CD14-positive monocyte (primary cell): ENCODE measurements around the gene ARHGAP33. TPM values are rescaled to one million over a fixed set of nuclear protein-coding genes. Genes with fewer than 3 reads are reported as not detected.
A peak's percentile ranks its signal among the peaks of the same experiment; 100 is the strongest.

Experiments
- DNase-seq, 3 donors: peaks; one replicate each; pipeline ENCODE4 v3.0.0-alpha.2; 2011 to 2022
- H2AFZ ChIP-seq: 2 replicates; pipeline ENCODE4 v1.6.0; 2012; ENCODE audit warnings: mild to moderate bottlenecking, low read depth, low read length, inconsistent platforms; ENCODE audit not compliant: insufficient read depth, poor library complexity, severe bottlenecking
- H3K27ac ChIP-seq, 2 donors: 1 replicate in 1 of 2; 2 replicates in 1 of 2; pipeline ENCODE4 v1.5.1; 2012 to 2013; ENCODE audit warnings: low read length in 2 of 2, control low read depth in 1 of 2, inconsistent platforms in 1 of 2, low read depth in 1 of 2, mild to moderate bottlenecking in 1 of 2
- H3K27me3 ChIP-seq, 2 donors: one replicate each; pipeline versions ENCODE4 v1.6.0 to v1.6.1; 2011 to 2013; ENCODE audit warnings: low read length in 2 of 2; ENCODE audit not compliant: control insufficient read depth in 2 of 2, insufficient read depth in 2 of 2
- H3K36me3 ChIP-seq, 2 donors: replicated peaks in 1 of 2; 1 replicate in 1 of 2; 2 replicates in 1 of 2; pipeline versions ENCODE4 v1.5.1 to v1.6.1; 2012 to 2013; ENCODE audit warnings: low read length in 2 of 2, control low read depth in 1 of 2, inconsistent platforms in 1 of 2, mild to moderate bottlenecking in 1 of 2; ENCODE audit not compliant: insufficient read depth in 2 of 2, control insufficient read depth in 1 of 2
- H3K4me1 ChIP-seq, 2 donors: 1 replicate in 1 of 2; 2 replicates in 1 of 2; pipeline versions ENCODE4 v1.5.1 to v1.6.1; 2012 to 2013; ENCODE audit warnings: low read length in 2 of 2, control low read depth in 1 of 2, inconsistent platforms in 1 of 2, mild to moderate bottlenecking in 1 of 2, moderate library complexity in 1 of 2; ENCODE audit not compliant: insufficient read depth in 2 of 2, control insufficient read depth in 1 of 2
- H3K4me2 ChIP-seq: replicated peaks from 2 replicates; pipeline ENCODE3; 2012; ENCODE audit warnings: low read length, moderate library complexity, mild to moderate bottlenecking; ENCODE audit not compliant: poor library complexity, severe bottlenecking; ENCODE audit errors: extremely low read depth
- H3K4me3 ChIP-seq, 3 experiments: fragments of 200-600 bp in 1 of 3; sonication (generic) in 1 of 3; replicated peaks in 1 of 3; 1 replicate in 2 of 3; 2 replicates in 1 of 3; pipeline ENCODE4 v1.5.1; 2011 to 2013; ENCODE audit warnings: low read length in 3 of 3, mild to moderate bottlenecking in 3 of 3, control low read depth in 2 of 3, low read depth in 2 of 3, inconsistent platforms in 1 of 3, moderate library complexity in 1 of 3
- H3K79me2 ChIP-seq: 2 replicates; pipeline ENCODE4 v1.6.0; 2012; ENCODE audit warnings: mild to moderate bottlenecking, control low read depth, inconsistent platforms, low read length, moderate library complexity; ENCODE audit not compliant: insufficient read depth
- H3K9ac ChIP-seq: 2 replicates; pipeline ENCODE4 v1.6.0; 2017; ENCODE audit warnings: low read length, mild to moderate bottlenecking; ENCODE audit not compliant: insufficient read depth, poor library complexity, severe bottlenecking
- H3K9me3 ChIP-seq, 2 donors: replicated peaks in 1 of 2; 1 replicate in 1 of 2; 2 replicates in 1 of 2; pipeline versions ENCODE4 v1.5.1 to v1.6.1; 2012 to 2013; ENCODE audit warnings: low read length in 2 of 2, control low read depth in 1 of 2; ENCODE audit not compliant: control insufficient read depth in 1 of 2, insufficient read depth in 1 of 2
- H4K20me1 ChIP-seq: 2 replicates; pipeline ENCODE4 v1.6.0; 2012; ENCODE audit warnings: mild to moderate bottlenecking, low read length, control low read depth, moderate library complexity; ENCODE audit not compliant: insufficient read depth
- H3K27ac Mint-ChIP-seq, 7 donors: one replicate each; pipeline ENCODE4 v1.8.0; 2020; ENCODE audit warnings: mild to moderate bottlenecking in 7 of 7, mixed read lengths in 7 of 7, moderate library complexity in 6 of 7, inconsistent platforms in 2 of 7
- H3K27me3 Mint-ChIP-seq, 3 donors: one replicate each; pipeline ENCODE4 v1.8.0; 2021 to 2022; ENCODE audit warnings: low read depth in 3 of 3, mild to moderate bottlenecking in 3 of 3, mixed read lengths in 3 of 3, moderate library complexity in 3 of 3, inconsistent platforms in 1 of 3
- H3K36me3 Mint-ChIP-seq, 2 donors: one replicate each; pipeline ENCODE4 v1.8.0; 2020; ENCODE audit warnings: mixed read lengths in 2 of 2, inconsistent platforms in 1 of 2, mild to moderate bottlenecking in 1 of 2
- H3K4me1 Mint-ChIP-seq: one replicate; pipeline ENCODE4 v1.8.0; 2020; ENCODE audit warnings: mild to moderate bottlenecking, mixed read lengths
- H3K4me3 Mint-ChIP-seq, 2 donors: one replicate each; pipeline ENCODE4 v1.8.0; 2020; ENCODE audit warnings: mild to moderate bottlenecking in 2 of 2, mixed read lengths in 2 of 2, moderate library complexity in 1 of 2
- H3K9me3 Mint-ChIP-seq, 7 donors: one replicate each; pipeline ENCODE4 v1.8.0; 2020 to 2022; ENCODE audit warnings: mixed read lengths in 7 of 7, mild to moderate bottlenecking in 6 of 7, moderate library complexity in 6 of 7, inconsistent platforms in 2 of 7
- WGBS: methylation state at CpG from one replicate; pipeline ENCODE4 v1.1.5; 2013; ENCODE audit warnings: missing lambda C conversion rate; ENCODE audit not compliant: insufficient coverage; 5-methylcytosine and 5-hydroxymethylcytosine counted together
- intact Hi-C, 2 donors: fragments of 100-400 bp; cut with micrococcal nuclease; formaldehyde crosslinking; loops; one replicate each; pipeline versions ENCODE4 v1.15.0 to v1.15.1; 2023
- polyA plus RNA-seq, 3 donors: library from polyadenylated mRNA; depleted of rRNA in 1 of 3; unstranded in 2 of 3; stranded (reverse) in 1 of 3; fragments of 300-500 nt in 2 of 3; fragments of >200 nt in 1 of 3; fragmentation: Illumina TruSeq in 2 of 3; gene quantifications; 1 replicate in 2 of 3; 2 replicates in 1 of 3; pipeline ENCODE4 v1.2.3, GENCODE V29; 2012 to 2021
- TF ChIP-seq, protein P1 (sequence below): fragments of 200-600 bp; IDR thresholded peaks from one replicate; pipeline ENCODE4 v1.8.0; 2022; ENCODE audit warnings: antibody characterized with exemption, mild to moderate bottlenecking

ARHGAP33 gene
- polyA plus RNA-seq, 3 donors = 8.6 TPM; not detected in 2

DNA sequence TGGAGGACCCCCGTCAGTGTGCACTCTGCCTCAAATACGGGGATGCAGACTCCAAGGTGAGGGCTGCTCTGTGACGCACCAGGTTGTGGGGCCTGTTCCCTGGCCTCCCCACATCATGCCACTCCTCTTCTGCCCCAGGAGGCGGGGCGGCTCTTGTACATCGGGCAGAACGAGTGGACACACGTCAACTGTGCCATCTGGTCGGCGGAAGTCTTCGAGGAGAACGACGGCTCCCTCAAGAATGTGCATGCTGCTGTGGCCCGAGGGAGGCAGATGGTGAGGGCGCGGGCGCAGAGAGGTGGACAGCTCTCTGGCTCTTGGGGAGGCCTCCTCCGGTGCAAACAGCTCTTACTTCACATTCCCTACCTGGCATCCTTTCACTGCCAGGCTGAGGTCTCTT is 46.3 kb upstream of the ARHGAP33 start:
- Histone ChIP-seq H3K27me3 (no peaks in the 10 kb centered on the region), H3K4me1 (no peaks in the 10 kb centered on the region), H4K20me1 (peaks cover 53% of the 10 kb centered on the region), H3K4me3 (no peak overlapping the region), H3K79me2 (no peaks in the 10 kb centered on the region), H3K27ac (no peak overlapping the region), H2AFZ (no peak overlapping the region), H3K36me3 (peaks cover 96 to 100% of the 10 kb centered on the region in 2 donors), H3K9me3 (no peaks in the 10 kb centered on the region), H3K4me2 (no peak overlapping the region), H3K9ac (no peak overlapping the region)
- no peak overlapping the region for H3K4me3 Mint-ChIP-seq
- peaks cover 0 to 3% (median 2%) of the 10 kb centered on the region in 3 donors for H3K27me3 Mint-ChIP-seq
- no peak for DNase-seq
- H3K9me3 Mint-ChIP-seq = no peaks in the 10 kb centered on the region
- WGBS = 98% methylated on average over 15 of the region's 18 CpGs
- no peak overlapping the region for H3K27ac Mint-ChIP-seq
- TF ChIP-seq, protein P1, sequence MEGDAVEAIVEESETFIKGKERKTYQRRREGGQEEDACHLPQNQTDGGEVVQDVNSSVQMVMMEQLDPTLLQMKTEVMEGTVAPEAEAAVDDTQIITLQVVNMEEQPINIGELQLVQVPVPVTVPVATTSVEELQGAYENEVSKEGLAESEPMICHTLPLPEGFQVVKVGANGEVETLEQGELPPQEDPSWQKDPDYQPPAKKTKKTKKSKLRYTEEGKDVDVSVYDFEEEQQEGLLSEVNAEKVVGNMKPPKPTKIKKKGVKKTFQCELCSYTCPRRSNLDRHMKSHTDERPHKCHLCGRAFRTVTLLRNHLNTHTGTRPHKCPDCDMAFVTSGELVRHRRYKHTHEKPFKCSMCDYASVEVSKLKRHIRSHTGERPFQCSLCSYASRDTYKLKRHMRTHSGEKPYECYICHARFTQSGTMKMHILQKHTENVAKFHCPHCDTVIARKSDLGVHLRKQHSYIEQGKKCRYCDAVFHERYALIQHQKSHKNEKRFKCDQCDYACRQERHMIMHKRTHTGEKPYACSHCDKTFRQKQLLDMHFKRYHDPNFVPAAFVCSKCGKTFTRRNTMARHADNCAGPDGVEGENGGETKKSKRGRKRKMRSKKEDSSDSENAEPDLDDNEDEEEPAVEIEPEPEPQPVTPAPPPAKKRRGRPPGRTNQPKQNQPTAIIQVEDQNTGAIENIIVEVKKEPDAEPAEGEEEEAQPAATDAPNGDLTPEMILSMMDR = no peak
- intact Hi-C loops = no loop called here
- H3K4me1 Mint-ChIP-seq = no peaks in the 10 kb centered on the region
- peaks cover 81 to 97% of the 10 kb centered on the region in 2 donors for H3K36me3 Mint-ChIP-seq

DNA sequence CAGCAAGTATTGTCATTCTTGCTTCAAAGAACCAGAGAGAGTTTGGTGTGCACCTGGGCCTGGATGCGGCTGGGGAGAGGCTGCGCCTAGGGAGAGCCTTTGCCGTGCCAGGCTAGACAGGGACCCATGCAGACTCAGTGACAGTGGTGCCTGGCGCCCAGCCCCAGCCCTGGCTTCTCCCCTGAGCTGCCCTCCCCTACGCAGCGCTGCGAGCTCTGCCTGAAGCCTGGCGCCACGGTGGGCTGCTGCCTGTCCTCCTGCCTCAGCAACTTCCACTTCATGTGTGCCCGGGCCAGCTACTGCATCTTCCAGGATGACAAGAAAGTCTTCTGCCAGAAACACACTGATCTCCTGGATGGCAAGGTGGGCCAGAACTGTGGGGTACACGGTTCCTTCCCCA is 45.6 kb upstream of the ARHGAP33 start:
- H3K4me3 ChIP-seq = no peak overlapping the region
- H3K4me2 ChIP-seq = no peak overlapping the region
- peaks cover 96 to 100% of the 10 kb centered on the region in 2 donors for H3K36me3 ChIP-seq
- H3K4me1 ChIP-seq = no peaks in the 10 kb centered on the region
- H3K27me3 ChIP-seq = no peaks in the 10 kb centered on the region
- intact Hi-C loops = no loop called here
- no peaks in the 10 kb centered on the region for H3K79me2 ChIP-seq
- 88% methylated on average over 11 of the region's 11 CpGs for WGBS
- no peak overlapping the region for H3K27ac ChIP-seq
- H3K9me3 Mint-ChIP-seq = no peaks in the 10 kb centered on the region
- peak overlapping the region in 1 of 7 donors; percentile 60 for H3K27ac Mint-ChIP-seq
- H3K4me1 Mint-ChIP-seq = no peaks in the 10 kb centered on the region
- H3K9ac ChIP-seq = no peak overlapping the region
- TF ChIP-seq, protein P1 = no peak
- H3K9me3 ChIP-seq = no peaks in the 10 kb centered on the region
- no peak overlapping the region for H2AFZ ChIP-seq
- DNase-seq = no peak
- H3K36me3 Mint-ChIP-seq = peaks cover 81 to 97% of the 10 kb centered on the region in 2 donors
- H3K27me3 Mint-ChIP-seq = peaks cover 0 to 3% (median 2%) of the 10 kb centered on the region in 3 donors
- no peak overlapping the region for H3K4me3 Mint-ChIP-seq
- peaks cover 60% of the 10 kb centered on the region for H4K20me1 ChIP-seq
